Stimulated activated CD8-positive, alpha-beta memory T cell treated with anti-CD3 and anti-CD28 coated beads, Interleukin-12 subunit alpha, Interleukin-12 subunit beta, amount 100 ng/mL, for 24 hours (primary cell): ENCODE measurements around the gene PCGF3.
"Not testable (repeated sequence)": the region's sequence is repeated elsewhere in the genome, so short reads cannot be mapped to it uniquely, and the experiment has no call there.

ENCODE experiments used
- DNase-seq: peaks from one replicate; pipeline ENCODE4 v3.0.0-alpha.2; 2020; ENCODE audit errors: extremely low read depth

PCGF3 gene

GRCh38 chr4:723751-724530, 18.3 kb downstream of the PCGF3 start:
- no peak for DNase-seq

- no peak for DNase-seq
Measured at GRCh38 chr4:725391-726234, 20.0 kb downstream of the PCGF3 start.

- no peak for DNase-seq
Measured at GRCh38 chr4:726235-726787, 20.7 kb downstream of the PCGF3 start.

GRCh38 chr4:726838-727237, 21.2 kb downstream of the PCGF3 start:
- DNase-seq: no peak

GRCh38 chr4:727576-727975, 21.9 kb downstream of the PCGF3 start:
- DNase-seq: no peak

GRCh38 chr4:729336-730315, 24.0 kb downstream of the PCGF3 start:
- no peak for DNase-seq

GRCh38 chr4:730511-730910, 24.9 kb downstream of the PCGF3 start:
- DNase-seq: no peak

GRCh38 chr4:730946-731904, 25.6 kb downstream of the PCGF3 start:
- DNase-seq: not testable (repeated sequence)

GRCh38 chr4:731954-732353, 26.3 kb downstream of the PCGF3 start:
- DNase-seq: not testable (repeated sequence)

- DNase-seq: no peak
Measured at GRCh38 chr4:732486-732885, 26.9 kb downstream of the PCGF3 start.

GRCh38 chr4:732911-733630, 27.4 kb downstream of the PCGF3 start:
- no peak for DNase-seq

GRCh38 chr4:733631-733980, 28.0 kb downstream of the PCGF3 start:
- no peak for DNase-seq

GRCh38 chr4:734075-734474, 28.4 kb downstream of the PCGF3 start:
- no peak for DNase-seq

- no peak for DNase-seq
Measured at GRCh38 chr4:734951-735350, 29.3 kb downstream of the PCGF3 start.

- no peak for DNase-seq
Measured at GRCh38 chr4:735583-735982, 30.0 kb downstream of the PCGF3 start.

GRCh38 chr4:736561-736960, 30.9 kb downstream of the PCGF3 start:
- not testable (repeated sequence) for DNase-seq

- DNase-seq: no peak
Measured at GRCh38 chr4:738781-739280, 33.2 kb downstream of the PCGF3 start.

GRCh38 chr4:739569-739968, 33.9 kb downstream of the PCGF3 start:
- no peak for DNase-seq

- no peak for DNase-seq
Measured at GRCh38 chr4:740011-740410, 34.4 kb downstream of the PCGF3 start.
